ENCODE data around the gene CA9. TPM values are rescaled to one million over a fixed set of nuclear protein-coding genes. Genes with fewer than 3 reads are reported as not detected.
A peak's percentile ranks its signal among the peaks of the same experiment; 100 is the strongest.

CA9 gene
- total RNA-seq, 1 experiment from 2014 or later: 1.0 TPM

DNA sequence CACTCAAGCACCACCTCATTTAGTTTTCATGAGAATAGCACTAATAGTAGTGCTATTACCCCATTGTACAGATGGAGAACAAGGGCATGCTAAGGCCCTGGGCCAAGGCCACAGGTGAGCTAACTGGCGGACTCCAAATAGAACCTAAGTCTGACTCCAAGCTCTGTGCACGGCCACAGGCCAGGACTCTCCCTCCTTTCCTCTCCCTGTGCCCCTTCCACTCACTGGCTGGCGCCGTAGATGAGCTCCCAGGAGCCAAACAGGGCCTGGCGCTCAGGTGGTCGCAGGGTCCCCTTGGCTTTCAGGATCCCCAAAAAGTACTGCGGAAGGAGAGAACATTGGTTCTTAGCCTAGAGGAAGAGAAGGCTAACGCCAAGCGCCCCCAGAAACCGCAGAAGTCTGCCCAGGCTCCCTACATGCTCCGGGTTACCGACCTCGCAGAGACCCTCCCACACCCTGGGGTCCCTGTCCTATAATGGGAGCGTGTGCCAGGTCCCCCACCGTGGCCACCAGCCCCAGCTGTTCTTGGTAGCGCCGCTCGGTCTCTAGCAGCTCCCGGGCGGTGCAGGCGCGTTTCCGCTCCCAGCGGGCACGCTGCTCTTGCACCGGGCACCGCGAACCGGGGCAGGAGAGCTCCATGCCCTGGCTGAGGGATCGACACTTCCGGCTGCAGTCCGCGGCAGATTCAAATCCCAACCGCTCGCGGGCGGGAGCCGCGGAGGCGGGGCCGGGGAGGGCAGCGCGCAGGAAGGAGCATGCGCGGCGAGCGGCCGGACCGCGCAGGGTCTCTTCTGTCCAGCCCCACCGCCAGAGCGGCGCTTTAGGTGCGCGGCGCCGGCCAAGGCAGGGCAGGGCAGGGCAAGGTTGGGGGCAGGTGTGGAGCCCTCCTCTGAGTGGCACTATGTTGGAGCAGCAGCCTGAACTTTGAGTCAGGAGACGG, 8.9 kb upstream of the CA9 start, which contains the start of gene ARHGEF39 (continued):
- TF ChIP-seq, protein P1, sequence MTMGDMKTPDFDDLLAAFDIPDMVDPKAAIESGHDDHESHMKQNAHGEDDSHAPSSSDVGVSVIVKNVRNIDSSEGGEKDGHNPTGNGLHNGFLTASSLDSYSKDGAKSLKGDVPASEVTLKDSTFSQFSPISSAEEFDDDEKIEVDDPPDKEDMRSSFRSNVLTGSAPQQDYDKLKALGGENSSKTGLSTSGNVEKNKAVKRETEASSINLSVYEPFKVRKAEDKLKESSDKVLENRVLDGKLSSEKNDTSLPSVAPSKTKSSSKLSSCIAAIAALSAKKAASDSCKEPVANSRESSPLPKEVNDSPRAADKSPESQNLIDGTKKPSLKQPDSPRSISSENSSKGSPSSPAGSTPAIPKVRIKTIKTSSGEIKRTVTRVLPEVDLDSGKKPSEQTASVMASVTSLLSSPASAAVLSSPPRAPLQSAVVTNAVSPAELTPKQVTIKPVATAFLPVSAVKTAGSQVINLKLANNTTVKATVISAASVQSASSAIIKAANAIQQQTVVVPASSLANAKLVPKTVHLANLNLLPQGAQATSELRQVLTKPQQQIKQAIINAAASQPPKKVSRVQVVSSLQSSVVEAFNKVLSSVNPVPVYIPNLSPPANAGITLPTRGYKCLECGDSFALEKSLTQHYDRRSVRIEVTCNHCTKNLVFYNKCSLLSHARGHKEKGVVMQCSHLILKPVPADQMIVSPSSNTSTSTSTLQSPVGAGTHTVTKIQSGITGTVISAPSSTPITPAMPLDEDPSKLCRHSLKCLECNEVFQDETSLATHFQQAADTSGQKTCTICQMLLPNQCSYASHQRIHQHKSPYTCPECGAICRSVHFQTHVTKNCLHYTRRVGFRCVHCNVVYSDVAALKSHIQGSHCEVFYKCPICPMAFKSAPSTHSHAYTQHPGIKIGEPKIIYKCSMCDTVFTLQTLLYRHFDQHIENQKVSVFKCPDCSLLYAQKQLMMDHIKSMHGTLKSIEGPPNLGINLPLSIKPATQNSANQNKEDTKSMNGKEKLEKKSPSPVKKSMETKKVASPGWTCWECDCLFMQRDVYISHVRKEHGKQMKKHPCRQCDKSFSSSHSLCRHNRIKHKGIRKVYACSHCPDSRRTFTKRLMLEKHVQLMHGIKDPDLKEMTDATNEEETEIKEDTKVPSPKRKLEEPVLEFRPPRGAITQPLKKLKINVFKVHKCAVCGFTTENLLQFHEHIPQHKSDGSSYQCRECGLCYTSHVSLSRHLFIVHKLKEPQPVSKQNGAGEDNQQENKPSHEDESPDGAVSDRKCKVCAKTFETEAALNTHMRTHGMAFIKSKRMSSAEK (CRISPR knock-in tag; IDR thresholded peaks at IDR 0.05; ENCODE audit: borderline replicate concordance): no peak
- TF ChIP-seq RELA (CRISPR knock-in tag; IDR thresholded peaks at IDR 0.05; ENCODE audit: borderline replicate concordance) (peak; percentile 83; the same call in 1 of the 2 replicates), FOXJ3 (CRISPR knock-in tag; IDR thresholded peaks at IDR 0.05; ENCODE audit: borderline replicate concordance) (no peak), ZNF317 (CRISPR knock-in tag; IDR thresholded peaks at IDR 0.05; ENCODE audit: borderline replicate concordance, low read depth) (peak; percentile 14; the same call in 1 of the 2 replicates), TEAD1 (CRISPR knock-in tag; IDR thresholded peaks at IDR 0.05) (0 out of 2 replicates have a peak, but pooled peaks have one; percentile 71), ZNF425 (CRISPR knock-in tag; conservative IDR thresholded peaks at IDR 0.05) (no peak), NR1H2 (CRISPR knock-in tag; IDR thresholded peaks at IDR 0.05) (no peak), ZBTB21 (CRISPR knock-in tag; IDR thresholded peaks at IDR 0.05; ENCODE audit: borderline replicate concordance) (0 out of 2 replicates have a peak, but pooled peaks have one; percentile 56), TP53 (CRISPR knock-in tag; IDR thresholded peaks at IDR 0.05) (peak; percentile 69; the same call in 1 of the 2 replicates), ZNF138 (CRISPR knock-in tag; conservative IDR thresholded peaks at IDR 0.05) (peak; percentile 85; the same call in 1 of the 2 replicates), ATF1 (CRISPR knock-in tag; IDR thresholded peaks at IDR 0.05) (0 out of 2 replicates have a peak, but pooled peaks have one; percentile 24), NFATC4 (CRISPR knock-in tag; IDR thresholded peaks at IDR 0.05) (no peak), FOXK1 (CRISPR knock-in tag; IDR thresholded peaks at IDR 0.05) (peak; percentile 64; the same call in 1 of the 2 replicates), ZNF281 (CRISPR knock-in tag; IDR thresholded peaks at IDR 0.05) (peak; percentile 67; the same call in 1 of the 2 replicates), NFE2L1 (CRISPR knock-in tag; IDR thresholded peaks at IDR 0.05) (peak; percentile 60; the same call in 1 of the 2 replicates), CREM (CRISPR knock-in tag; IDR thresholded peaks at IDR 0.05) (peak; percentile 47), GTF2I (CRISPR knock-in tag; conservative IDR thresholded peaks at IDR 0.05) (no peak), ZNF232 (CRISPR knock-in tag; IDR thresholded peaks at IDR 0.05) (peak; percentile 89; the same call in 1 of the 2 replicates)
- TF ChIP-seq, protein P2, sequence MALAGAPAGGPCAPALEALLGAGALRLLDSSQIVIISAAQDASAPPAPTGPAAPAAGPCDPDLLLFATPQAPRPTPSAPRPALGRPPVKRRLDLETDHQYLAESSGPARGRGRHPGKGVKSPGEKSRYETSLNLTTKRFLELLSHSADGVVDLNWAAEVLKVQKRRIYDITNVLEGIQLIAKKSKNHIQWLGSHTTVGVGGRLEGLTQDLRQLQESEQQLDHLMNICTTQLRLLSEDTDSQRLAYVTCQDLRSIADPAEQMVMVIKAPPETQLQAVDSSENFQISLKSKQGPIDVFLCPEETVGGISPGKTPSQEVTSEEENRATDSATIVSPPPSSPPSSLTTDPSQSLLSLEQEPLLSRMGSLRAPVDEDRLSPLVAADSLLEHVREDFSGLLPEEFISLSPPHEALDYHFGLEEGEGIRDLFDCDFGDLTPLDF (CRISPR knock-in tag; IDR thresholded peaks at IDR 0.05): peak; percentile 90
- TF ChIP-seq, protein P3, sequence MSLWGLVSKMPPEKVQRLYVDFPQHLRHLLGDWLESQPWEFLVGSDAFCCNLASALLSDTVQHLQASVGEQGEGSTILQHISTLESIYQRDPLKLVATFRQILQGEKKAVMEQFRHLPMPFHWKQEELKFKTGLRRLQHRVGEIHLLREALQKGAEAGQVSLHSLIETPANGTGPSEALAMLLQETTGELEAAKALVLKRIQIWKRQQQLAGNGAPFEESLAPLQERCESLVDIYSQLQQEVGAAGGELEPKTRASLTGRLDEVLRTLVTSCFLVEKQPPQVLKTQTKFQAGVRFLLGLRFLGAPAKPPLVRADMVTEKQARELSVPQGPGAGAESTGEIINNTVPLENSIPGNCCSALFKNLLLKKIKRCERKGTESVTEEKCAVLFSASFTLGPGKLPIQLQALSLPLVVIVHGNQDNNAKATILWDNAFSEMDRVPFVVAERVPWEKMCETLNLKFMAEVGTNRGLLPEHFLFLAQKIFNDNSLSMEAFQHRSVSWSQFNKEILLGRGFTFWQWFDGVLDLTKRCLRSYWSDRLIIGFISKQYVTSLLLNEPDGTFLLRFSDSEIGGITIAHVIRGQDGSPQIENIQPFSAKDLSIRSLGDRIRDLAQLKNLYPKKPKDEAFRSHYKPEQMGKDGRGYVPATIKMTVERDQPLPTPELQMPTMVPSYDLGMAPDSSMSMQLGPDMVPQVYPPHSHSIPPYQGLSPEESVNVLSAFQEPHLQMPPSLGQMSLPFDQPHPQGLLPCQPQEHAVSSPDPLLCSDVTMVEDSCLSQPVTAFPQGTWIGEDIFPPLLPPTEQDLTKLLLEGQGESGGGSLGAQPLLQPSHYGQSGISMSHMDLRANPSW (CRISPR knock-in tag; conservative IDR thresholded peaks at IDR 0.05; ENCODE audit: low read depth): 0 out of 2 replicates have a peak, but pooled peaks have one; percentile 26
- TF ChIP-seq, protein P4, sequence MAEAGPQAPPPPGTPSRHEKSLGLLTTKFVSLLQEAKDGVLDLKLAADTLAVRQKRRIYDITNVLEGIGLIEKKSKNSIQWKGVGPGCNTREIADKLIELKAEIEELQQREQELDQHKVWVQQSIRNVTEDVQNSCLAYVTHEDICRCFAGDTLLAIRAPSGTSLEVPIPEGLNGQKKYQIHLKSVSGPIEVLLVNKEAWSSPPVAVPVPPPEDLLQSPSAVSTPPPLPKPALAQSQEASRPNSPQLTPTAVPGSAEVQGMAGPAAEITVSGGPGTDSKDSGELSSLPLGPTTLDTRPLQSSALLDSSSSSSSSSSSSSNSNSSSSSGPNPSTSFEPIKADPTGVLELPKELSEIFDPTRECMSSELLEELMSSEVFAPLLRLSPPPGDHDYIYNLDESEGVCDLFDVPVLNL (CRISPR knock-in tag; IDR thresholded peaks at IDR 0.05; ENCODE audit: borderline replicate concordance, low read depth): peak; percentile 97

Measured in WTC11 (cell line).